HepG2 (cell line): ENCODE data around the gene VPS4A. TPM values are rescaled to one million over a fixed set of nuclear protein-coding genes. Genes with fewer than 3 reads are reported as not detected.

Experiments used
- DR1 ChIP-seq: sonication (generic); formaldehyde crosslinking; IDR thresholded peaks from 2 replicates; pipeline ENCODE4 v1.8.0; 2021; ENCODE audit warnings: mild to moderate bottlenecking, missing genetic modification reagents, inconsistent platforms
- EHMT2 ChIP-seq: fragments of 200-600 bp; sonication (generic); IDR thresholded peaks from 2 replicates; pipeline ENCODE4 v1.7.0; 2017; ENCODE audit warnings: antibody characterized with exemption, low read depth, low read length, borderline replicate concordance
- ELF3 ChIP-seq: IDR thresholded peaks from 2 replicates; pipeline ENCODE4 v1.6.1; 2016; ENCODE audit warnings: missing genetic modification reagents, missing compliant biosample characterization
- EP300 ChIP-seq, 3 experiments: sonication (generic) in 1 of 3; formaldehyde crosslinking in 1 of 3; IDR thresholded peaks; 2 replicates each; pipeline versions ENCODE4 v1.5.1 to v1.6.1; 2011 to 2020; ENCODE audit warnings: low read depth in 2 of 3, low read length in 2 of 3, borderline replicate concordance in 1 of 3, improper control_type of control experiment in 1 of 3, mild to moderate bottlenecking in 1 of 3, missing genetic modification reagents in 1 of 3, moderate library complexity in 1 of 3
- HINFP ChIP-seq: sonication (generic); formaldehyde crosslinking; IDR thresholded peaks from 2 replicates; pipeline ENCODE4 v1.4.0; 2020; ENCODE audit warnings: low read depth, mild to moderate bottlenecking, missing genetic modification reagents
- HNF4G ChIP-seq, 2 experiments: sonication (generic) in 1 of 2; formaldehyde crosslinking in 1 of 2; IDR thresholded peaks; 2 replicates each; pipeline versions ENCODE4 v1.4.0 to v1.6.1; 2011 to 2020; ENCODE audit warnings: borderline replicate concordance in 2 of 2, low read depth in 2 of 2, mild to moderate bottlenecking in 2 of 2, low read length in 1 of 2, missing genetic modification reagents in 1 of 2, moderate library complexity in 1 of 2
- IRF2 ChIP-seq: IDR thresholded peaks from 2 replicates; pipeline ENCODE4 v1.6.1; 2018; ENCODE audit warnings: missing genetic modification reagents, missing compliant biosample characterization
- JARID2 ChIP-seq: sonication (generic); formaldehyde crosslinking; IDR thresholded peaks from 2 replicates; pipeline ENCODE4 v1.8.1; 2023; ENCODE audit warnings: missing genetic modification reagents, inconsistent platforms; ENCODE audit not compliant: insufficient replicate concordance
- MAZ ChIP-seq, 2 experiments: sonication (generic) in 1 of 2; formaldehyde crosslinking in 1 of 2; IDR thresholded peaks; 2 replicates each; pipeline versions ENCODE4 v1.5.0 to v1.6.1; 2012 to 2020; ENCODE audit warnings: low read depth in 2 of 2, mild to moderate bottlenecking in 2 of 2, borderline replicate concordance in 1 of 2, improper control_type of control experiment in 1 of 2, low read length in 1 of 2, missing genetic modification reagents in 1 of 2, moderate library complexity in 1 of 2
- MEIS2 ChIP-seq: sonication (generic); formaldehyde crosslinking; IDR thresholded peaks from 2 replicates; pipeline ENCODE4 v1.9.0; 2021; ENCODE audit warnings: mild to moderate bottlenecking, missing genetic modification reagents
- PATZ1 ChIP-seq: sonication (generic); formaldehyde crosslinking; IDR thresholded peaks from 2 replicates; pipeline ENCODE4 v1.4.0; 2020; ENCODE audit warnings: missing genetic modification reagents
- POLR2G ChIP-seq: fragments of 200-400 bp; formaldehyde crosslinking; IDR thresholded peaks from 2 replicates; pipeline ENCODE4 v1.6.1; 2018; ENCODE audit warnings: mild to moderate bottlenecking, low read depth, low read length, moderate library complexity
- PRDM4 ChIP-seq: sonication (generic); formaldehyde crosslinking; IDR thresholded peaks from 2 replicates; pipeline ENCODE4 v1.9.0; 2021; ENCODE audit warnings: missing genetic modification reagents, borderline replicate concordance
- RORA ChIP-seq: sonication (generic); formaldehyde crosslinking; IDR thresholded peaks from 2 replicates; pipeline ENCODE4 v1.5.0; 2020; ENCODE audit warnings: mild to moderate bottlenecking, missing genetic modification reagents, moderate library complexity
- THAP11 ChIP-seq: IDR thresholded peaks from 2 replicates; pipeline ENCODE4 v1.6.1; 2016; ENCODE audit warnings: missing biosample characterization, missing genetic modification reagents
- ZNF333 ChIP-seq: sonication (generic); formaldehyde crosslinking; IDR thresholded peaks from 2 replicates; pipeline ENCODE4 v1.4.0; 2020; ENCODE audit warnings: mild to moderate bottlenecking, missing genetic modification reagents, borderline replicate concordance
- ZNF616 ChIP-seq: sonication (generic); formaldehyde crosslinking; IDR thresholded peaks from 2 replicates; pipeline ENCODE4 v1.5.0; 2020; ENCODE audit warnings: low read depth, mild to moderate bottlenecking, missing genetic modification reagents
- ZNF619 ChIP-seq: sonication (generic); formaldehyde crosslinking; IDR thresholded peaks from 2 replicates; pipeline ENCODE4 v1.4.0; 2020; ENCODE audit warnings: mild to moderate bottlenecking, missing genetic modification reagents
- ZNF776 ChIP-seq: sonication (generic); formaldehyde crosslinking; IDR thresholded peaks from 2 replicates; pipeline ENCODE4 v1.4.0; 2020; ENCODE audit warnings: mild to moderate bottlenecking, missing genetic modification reagents
- polyA plus RNA-seq, 8 experiments: library from polyadenylated mRNA; depleted of rRNA in 3 of 8; stranded (reverse) in 7 of 8; unstranded in 1 of 8; fragments of >200 nt; fragmentation: Illumina TruSeq in 4 of 8; extraction: Trizol in 4 of 8; gene quantifications; 2 replicates each; pipeline versions ENCODE4 v1.2.1 to v1.2.3, GENCODE V29; 2011 to 2016; ENCODE audit warnings: low read depth in 4 of 8, missing spikeins in 1 of 8, mixed read lengths in 1 of 8; ENCODE audit not compliant: insufficient read depth in 1 of 8
- total RNA-seq, 5 experiments: library from RNA; depleted of rRNA; stranded (reverse); fragments of >200 nt; fragmentation: Illumina TruSeq; extraction: Trizol; gene quantifications; 2 replicates each; pipeline ENCODE4 v1.2.3, GENCODE V29; 2016; ENCODE audit warnings: low read depth in 1 of 5

VPS4A gene
- total and polyA plus RNA-seq, 2 of the 13 experiments (the other 11 are each of a cell fraction or from before 2014, with no cell fraction given), result 13.2 to 27.9 TPM

GRCh38 chr16:69339289-69340094 is 28.3 kb downstream of the VPS4A start, which contains the start of the genes COG8 and NIP7 (continued):
- TF ChIP-seq HNF4G (IDR thresholded peaks at IDR 0.05; ENCODE audit: borderline replicate concordance, low read depth, low read length) (no peak), HNF4G (CRISPR knock-in tag; IDR thresholded peaks at IDR 0.05; ENCODE audit: borderline replicate concordance, low read depth) (0 out of 2 replicates have a peak, but pooled peaks have one; percentile 18), THAP11 (CRISPR knock-in tag) (peak; percentile 97), EP300 (IDR thresholded peaks at IDR 0.05; ENCODE audit: low read depth in 2 of 2, low read length in 2 of 2) (peak; percentile 22 to 55; a peak in 3 of 4 replicates), EP300 (CRISPR knock-in tag; IDR thresholded peaks at IDR 0.05; ENCODE audit: borderline replicate concordance) (no peak), ZNF333 (CRISPR knock-in tag) (peak; percentile 79), PATZ1 (CRISPR knock-in tag) (peak; percentile 22), EHMT2 (no peak), PRDM4 (CRISPR knock-in tag) (no peak), ZNF619 (peak; percentile 66; the same call in 1 of the 2 replicates), IRF2 (CRISPR knock-in tag) (peak; percentile 98), HINFP (peak; percentile 99), POLR2G (peak; percentile 99), ZNF616 (CRISPR knock-in tag) (0 out of 2 replicates have a peak, but pooled peaks have one; percentile 20), MEIS2 (CRISPR knock-in tag) (peak; percentile 66), DR1 (CRISPR knock-in tag) (peak; percentile 94), MAZ (IDR thresholded peaks at IDR 0.05; ENCODE audit: borderline replicate concordance, low read depth, low read length) (peak; percentile 42; the same call in 1 of the 2 replicates), MAZ (CRISPR knock-in tag; IDR thresholded peaks at IDR 0.05; ENCODE audit: low read depth) (peak; percentile 88), ZNF776 (peak; percentile 81; the same call in 1 of the 2 replicates), JARID2 (CRISPR knock-in tag) (no peak), RORA (CRISPR knock-in tag) (no peak), ELF3 (CRISPR knock-in tag) (peak; percentile 94)
